K562 (cell line): ENCODE data around the gene NUCKS1.

Source experiments
- CREBBP ChIP-seq: IDR thresholded peaks from one replicate; pipeline ENCODE4 v1.6.1; 2012; ENCODE audit warnings: low read depth, mild to moderate bottlenecking, control low read depth, inconsistent platforms, low read length
- NR1H2 ChIP-seq: sonication (generic); formaldehyde crosslinking; IDR thresholded peaks from 2 replicates; pipeline ENCODE4 v1.4.0; 2020; ENCODE audit warnings: mild to moderate bottlenecking, missing genetic modification reagents
- PRDM10 ChIP-seq: fragments of 450-650 bp; IDR thresholded peaks from 2 replicates; pipeline ENCODE4 v1.6.1; 2018; ENCODE audit not compliant: partially characterized antibody

GRCh38 chr1:205698921-205699320, 51.1 kb downstream of the NUCKS1 start:
- no peak for TF ChIP-seq CREBBP
- no peak for TF ChIP-seq NR1H2 (CRISPR knock-in tag)
- TF ChIP-seq PRDM10: no peak
